ENCODE results near the gene ARHGAP11A.
"Not testable (repeated sequence)": the region's sequence is repeated elsewhere in the genome, so short reads cannot be mapped to it uniquely, and the experiment has no call there.

DNA sequence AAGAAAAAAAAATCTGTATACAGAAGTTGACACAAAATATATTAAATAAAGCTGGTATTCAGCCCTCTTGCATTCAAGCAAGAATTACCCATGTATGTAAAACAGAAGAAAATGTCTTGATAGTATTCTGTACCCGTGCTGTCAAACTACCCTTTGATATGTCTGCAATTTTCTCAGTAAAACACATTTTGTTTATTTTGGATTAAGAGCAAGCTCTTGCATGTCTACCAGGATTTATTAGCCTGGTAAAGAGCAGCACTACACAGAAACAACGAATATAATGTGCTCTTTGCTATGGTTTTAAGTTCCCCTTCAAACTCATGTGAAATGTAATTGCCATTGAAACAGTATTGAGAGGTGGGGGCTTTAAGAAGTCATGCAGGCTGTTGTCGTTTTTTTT, 46.3 kb upstream of the ARHGAP11A start:
- not testable (repeated sequence) for TF ChIP-seq CTCF (IDR thresholded peaks at IDR 0.05; ENCODE audit: extremely low read depth in 1 of 2, insufficient read depth in 1 of 2, low read depth in 1 of 2, low read length in 2 of 2); EZH2 (IDR thresholded peaks at IDR 0.05; ENCODE audit: borderline replicate concordance, low read depth, low read length, severe bottlenecking); POLR2AphosphoS5 (IDR thresholded peaks at IDR 0.05; ENCODE audit: insufficient read depth, low read depth, low read length); POLR2A (IDR thresholded peaks at IDR 0.05; ENCODE audit: low read depth, low read length); MYC (IDR thresholded peaks at IDR 0.05; ENCODE audit: low read depth, low read length); JUN (IDR thresholded peaks at IDR 0.05; ENCODE audit: borderline replicate concordance, insufficient read depth, insufficient read length, low read depth); GATA2 (IDR thresholded peaks at IDR 0.05; ENCODE audit: insufficient read depth, insufficient read length, low read depth, low read length); FOS (IDR thresholded peaks at IDR 0.05; ENCODE audit: borderline replicate concordance, insufficient read depth, low read length)
- TF ChIP-seq, protein P1, sequence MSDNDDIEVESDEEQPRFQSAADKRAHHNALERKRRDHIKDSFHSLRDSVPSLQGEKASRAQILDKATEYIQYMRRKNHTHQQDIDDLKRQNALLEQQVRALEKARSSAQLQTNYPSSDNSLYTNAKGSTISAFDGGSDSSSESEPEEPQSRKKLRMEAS (IDR thresholded peaks at IDR 0.05; ENCODE audit: insufficient read depth, insufficient read length), result not testable (repeated sequence)

Measured in endothelial cell of umbilical vein (primary cell).